Stomach (tissue), 9 donors: ENCODE data around the gene TADA3. TPM values are rescaled to one million over a fixed set of nuclear protein-coding genes. Genes with fewer than 3 reads are reported as not detected.

Experiments
- DNase-seq, 2 donors: peaks; one replicate each; pipeline versions ENCODE4 v3.0.0 to v3.0.0-alpha.2; 2013 to 2019
- H3K27ac ChIP-seq, 5 donors: fragments of 200-600 bp in 4 of 5; sonication (generic) in 4 of 5; one replicate each; pipeline ENCODE4 v1.5.1; 2013 to 2019; ENCODE audit warnings: mild to moderate bottlenecking in 1 of 5, moderate library complexity in 1 of 5
- H3K27me3 ChIP-seq, 3 donors: fragments of 200-600 bp; sonication (generic); one replicate each; pipeline ENCODE4 v1.5.1; 2017 to 2019; ENCODE audit warnings: mixed run types in 1 of 3
- H3K36me3 ChIP-seq, 4 donors: fragments of 200-600 bp; sonication (generic); 1 replicate in 3 of 4; 2 replicates in 1 of 4; pipeline ENCODE4 v1.5.1; 2016 to 2019
- H3K4me1 ChIP-seq, 4 donors: fragments of 200-600 bp; sonication (generic); one replicate each; pipeline ENCODE4 v1.5.1; 2016 to 2019
- H3K4me3 ChIP-seq, 4 donors: fragments of 200-600 bp; sonication (generic) in 3 of 4; one replicate each; pipeline ENCODE4 v1.5.1; 2016 to 2019; ENCODE audit warnings: mild to moderate bottlenecking in 1 of 4
- H3K9me3 ChIP-seq, 4 donors: fragments of 200-600 bp; sonication (generic); one replicate each; pipeline ENCODE4 v1.5.1; 2016 to 2019
- EP300 ChIP-seq: sonication (generic); formaldehyde crosslinking; IDR thresholded peaks from one replicate; pipeline ENCODE4 v1.6.1; 2017; ENCODE audit warnings: antibody characterized with exemption
- POLR2A ChIP-seq, 4 donors: fragments of 450-650 bp; IDR thresholded peaks; one replicate each; pipeline ENCODE4 v1.6.1; 2016; ENCODE audit warnings: antibody characterized with exemption in 4 of 4, control low read depth in 2 of 4, mild to moderate bottlenecking in 1 of 4, moderate library complexity in 1 of 4
- POLR2AphosphoS5 ChIP-seq, 3 donors: sonication (generic); formaldehyde crosslinking; IDR thresholded peaks; one replicate each; pipeline ENCODE4 v1.6.1; 2016; ENCODE audit warnings: antibody characterized with exemption in 3 of 3
- WGBS, 5 donors: extraction: QIAGEN DNeasy Blood & Tissue Kit in 3 of 5; methylation state at CpG; one replicate each; pipeline versions ENCODE4 v1.1.5 to v1.1.7; 2013 to 2018; 5-methylcytosine and 5-hydroxymethylcytosine counted together
- intact Hi-C: fragments of 100-400 bp; cut with DNase I; formaldehyde crosslinking; loops from one replicate; pipeline ENCODE4 v1.15.1; 2023; ENCODE audit warnings: low total_unique reads
- polyA plus RNA-seq, 3 donors: library from polyadenylated mRNA; stranded (reverse); fragments of 200-250 nt; gene quantifications; one replicate each; pipeline ENCODE4 v1.2.3, GENCODE V29; 2013
- total RNA-seq, 5 donors: library from RNA; depleted of rRNA; stranded (reverse); fragments of >200 nt; gene quantifications; one replicate each; pipeline versions ENCODE4 v1.1.0 to v1.2.3, GENCODE V29; 2014 to 2016
- TF ChIP-seq, protein P1 (sequence below), 7 experiments: fragments of 450-650 bp in 4 of 7; fragments of 200-600 bp in 3 of 7; sonication (generic) in 3 of 7; IDR thresholded peaks; one replicate each; pipeline ENCODE4 v1.5.1; 2016 to 2019; ENCODE audit warnings: antibody characterized with exemption in 7 of 7, control low read depth in 2 of 7, mild to moderate bottlenecking in 1 of 7
- donor health status: healthy with polysubstance abuse.
- donor health status: Bipolar disorder and iron deficiency.
- donor health status: healthy.

The TADA3 gene
- total and polyA plus RNA-seq, 8 donors, result 29.2 to 62.6 (median 40.8) TPM

DNA sequence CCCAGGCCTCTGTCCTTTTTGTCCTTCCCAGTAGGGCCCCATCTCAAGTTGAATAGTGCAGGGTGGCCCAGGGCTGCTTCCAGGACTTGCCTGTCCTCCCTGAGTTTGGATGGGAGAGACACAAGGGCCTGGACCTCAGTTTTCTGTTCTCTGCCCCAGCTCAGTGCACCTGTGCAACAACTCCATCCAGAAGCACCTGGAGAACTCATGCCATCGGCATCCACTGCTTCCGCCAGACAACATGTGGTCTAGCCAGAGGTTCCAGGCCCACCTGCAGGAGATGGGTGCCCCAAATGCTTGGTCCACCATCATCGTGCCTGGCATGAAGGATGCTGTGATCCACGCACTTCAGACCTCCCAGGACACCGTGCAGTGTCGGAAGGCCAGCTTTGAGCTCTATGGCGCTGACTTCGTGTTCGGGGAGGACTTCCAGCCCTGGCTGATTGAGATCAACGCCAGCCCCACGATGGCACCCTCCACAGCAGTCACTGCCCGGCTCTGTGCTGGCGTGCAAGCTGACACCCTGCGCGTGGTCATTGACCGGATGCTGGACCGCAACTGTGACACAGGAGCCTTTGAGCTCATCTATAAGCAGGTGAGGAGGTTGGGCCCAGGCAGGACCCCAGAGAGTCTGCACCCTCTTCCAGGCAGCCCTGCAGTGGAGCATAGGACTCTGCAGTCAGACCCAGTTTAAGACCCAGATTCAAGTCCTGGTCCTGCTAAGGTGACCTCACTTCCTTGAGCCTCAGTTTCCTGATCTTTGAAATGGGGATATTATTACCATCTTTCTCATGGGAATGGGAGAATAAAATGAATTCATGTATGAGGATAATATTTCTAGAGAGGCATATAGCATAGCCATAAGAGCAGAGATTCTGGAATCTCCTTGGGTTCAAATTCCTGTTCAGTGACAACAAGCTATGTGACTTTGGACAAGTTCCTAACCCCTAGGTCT lies 36.8 kb upstream of the TADA3 start:
- no peaks in the 10 kb centered on the region for H3K27me3 ChIP-seq
- H3K27ac ChIP-seq, result no peak overlapping the region
- no peak for DNase-seq
- peaks cover 0 to 4% (median 0%) of the 10 kb centered on the region in 4 donors for H3K4me1 ChIP-seq
- intact Hi-C loops, result no loop called here
- 96 to 100% (median 97%) methylated on average over 9 to 17 of the region's 17 CpGs for WGBS, 5 donors
- H3K36me3 ChIP-seq, result peaks cover 10 to 66% (median 59%) of the 10 kb centered on the region in 4 donors
- TF ChIP-seq EP300 (no peak), POLR2AphosphoS5 (IDR thresholded peaks at IDR 0.05) (no peak), POLR2A (IDR thresholded peaks at IDR 0.05) (no peak)
- TF ChIP-seq, protein P1, sequence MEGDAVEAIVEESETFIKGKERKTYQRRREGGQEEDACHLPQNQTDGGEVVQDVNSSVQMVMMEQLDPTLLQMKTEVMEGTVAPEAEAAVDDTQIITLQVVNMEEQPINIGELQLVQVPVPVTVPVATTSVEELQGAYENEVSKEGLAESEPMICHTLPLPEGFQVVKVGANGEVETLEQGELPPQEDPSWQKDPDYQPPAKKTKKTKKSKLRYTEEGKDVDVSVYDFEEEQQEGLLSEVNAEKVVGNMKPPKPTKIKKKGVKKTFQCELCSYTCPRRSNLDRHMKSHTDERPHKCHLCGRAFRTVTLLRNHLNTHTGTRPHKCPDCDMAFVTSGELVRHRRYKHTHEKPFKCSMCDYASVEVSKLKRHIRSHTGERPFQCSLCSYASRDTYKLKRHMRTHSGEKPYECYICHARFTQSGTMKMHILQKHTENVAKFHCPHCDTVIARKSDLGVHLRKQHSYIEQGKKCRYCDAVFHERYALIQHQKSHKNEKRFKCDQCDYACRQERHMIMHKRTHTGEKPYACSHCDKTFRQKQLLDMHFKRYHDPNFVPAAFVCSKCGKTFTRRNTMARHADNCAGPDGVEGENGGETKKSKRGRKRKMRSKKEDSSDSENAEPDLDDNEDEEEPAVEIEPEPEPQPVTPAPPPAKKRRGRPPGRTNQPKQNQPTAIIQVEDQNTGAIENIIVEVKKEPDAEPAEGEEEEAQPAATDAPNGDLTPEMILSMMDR (IDR thresholded peaks at IDR 0.05), result no peak
- H3K4me3 ChIP-seq, result no peak overlapping the region
- no peaks in the 10 kb centered on the region for H3K9me3 ChIP-seq

DNA sequence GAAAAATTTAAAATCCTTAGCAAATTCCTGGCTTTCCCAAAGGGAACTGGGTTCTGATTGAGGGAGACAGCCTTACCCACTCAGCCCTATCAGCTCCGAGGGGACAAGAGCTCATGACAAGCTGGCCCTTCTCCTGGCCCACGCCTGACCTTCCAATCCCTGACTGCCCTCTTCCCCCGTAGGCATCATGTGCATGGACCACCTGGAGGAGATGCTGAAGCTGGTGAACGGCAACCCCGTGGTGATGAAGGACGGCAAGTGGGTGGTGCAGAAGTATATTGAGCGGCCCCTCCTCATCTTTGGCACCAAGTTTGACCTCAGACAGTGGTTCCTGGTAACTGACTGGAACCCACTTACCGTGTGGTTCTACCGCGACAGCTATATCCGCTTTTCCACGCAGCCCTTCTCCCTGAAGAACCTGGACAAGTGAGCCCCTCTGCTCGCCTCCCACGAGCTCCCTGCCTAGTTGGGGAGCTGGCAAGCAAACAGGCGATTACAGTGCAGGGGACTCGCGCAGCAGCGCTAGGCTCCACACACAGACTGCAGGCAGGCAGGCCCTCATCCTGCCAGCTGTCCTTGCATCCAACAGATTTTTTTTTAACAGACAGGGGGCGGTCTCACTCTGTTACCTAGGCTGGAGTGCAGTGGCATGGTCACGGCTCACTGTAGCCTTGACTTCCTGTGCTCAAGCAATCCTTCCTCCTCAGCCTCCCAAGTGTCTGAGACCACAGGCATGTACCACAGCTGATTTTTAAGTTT lies 34.7 kb upstream of the TADA3 start:
- 76 to 84% (median 79%) methylated on average over 20 of the region's 20 CpGs for WGBS, 5 donors

DNA sequence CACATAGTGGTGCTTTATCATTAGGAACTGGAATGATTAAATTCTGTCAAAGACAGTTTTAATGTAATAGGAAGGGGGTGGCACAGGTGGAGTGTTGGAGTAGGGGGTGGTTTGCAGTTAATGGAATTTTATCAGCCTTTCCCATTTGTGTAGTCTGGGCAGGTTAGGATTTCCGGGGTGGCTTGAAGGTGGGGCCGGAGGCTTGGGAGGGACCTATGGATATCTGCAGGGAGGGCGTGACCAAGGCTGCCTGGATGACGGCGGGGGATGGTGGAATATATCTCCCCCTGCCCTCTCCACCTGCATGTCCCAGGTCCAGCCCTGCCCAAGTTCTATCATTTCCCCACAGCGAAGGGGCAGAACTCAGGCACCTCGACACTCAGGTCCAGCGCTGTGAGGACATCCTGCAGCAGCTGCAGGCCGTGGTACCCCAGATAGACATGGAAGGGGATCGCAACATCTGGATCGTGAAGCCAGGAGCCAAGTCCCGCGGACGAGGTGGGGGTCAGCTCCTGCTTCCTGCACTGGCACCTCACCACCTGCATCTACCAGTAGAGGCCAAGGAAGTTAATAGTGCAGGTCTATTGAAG lies 33.3 kb upstream of the TADA3 start:
- no peak overlapping the region for H3K4me3 ChIP-seq
- 39 to 67% (median 47%) methylated on average over 14 of the region's 14 CpGs for whole genome bisulfite sequencing, 5 donors
- peak in 1 of 2 donors; percentile 60 for DNase-seq
- TF ChIP-seq POLR2A (IDR thresholded peaks at IDR 0.05) (no peak), POLR2AphosphoS5 (IDR thresholded peaks at IDR 0.05) (no peak), EP300 (no peak)
- TF ChIP-seq, protein P1 (IDR thresholded peaks at IDR 0.05), result no peak
- no peaks in the 10 kb centered on the region for H3K9me3 ChIP-seq
- H3K4me1 ChIP-seq, result peaks cover 0 to 4% (median 0%) of the 10 kb centered on the region in 4 donors
- intact Hi-C loops, result no loop called here
- peaks cover 0 to 42% (median 31%) of the 10 kb centered on the region in 4 donors for H3K36me3 ChIP-seq
- no peaks in the 10 kb centered on the region for H3K27me3 ChIP-seq
- H3K27ac ChIP-seq, result no peak overlapping the region

More for the DNA sequence above, 34.7 kb upstream of the TADA3 start:
- peak in 1 of 2 donors; percentile 34 for DNase-seq
- intact Hi-C loops, result no loop called here
- H3K4me3 ChIP-seq, result no peak overlapping the region
- peaks cover 0 to 4% (median 0%) of the 10 kb centered on the region in 4 donors for H3K4me1 ChIP-seq
- H3K27me3 ChIP-seq, result no peaks in the 10 kb centered on the region
- peaks cover 0 to 46% (median 40%) of the 10 kb centered on the region in 4 donors for H3K36me3 ChIP-seq
- no peaks in the 10 kb centered on the region for H3K9me3 ChIP-seq
- no peak overlapping the region for H3K27ac ChIP-seq
- TF ChIP-seq EP300, result no peak
- TF ChIP-seq, protein P1 (IDR thresholded peaks at IDR 0.05), result peak in 1 of 7 experiments; percentile 15

DNA sequence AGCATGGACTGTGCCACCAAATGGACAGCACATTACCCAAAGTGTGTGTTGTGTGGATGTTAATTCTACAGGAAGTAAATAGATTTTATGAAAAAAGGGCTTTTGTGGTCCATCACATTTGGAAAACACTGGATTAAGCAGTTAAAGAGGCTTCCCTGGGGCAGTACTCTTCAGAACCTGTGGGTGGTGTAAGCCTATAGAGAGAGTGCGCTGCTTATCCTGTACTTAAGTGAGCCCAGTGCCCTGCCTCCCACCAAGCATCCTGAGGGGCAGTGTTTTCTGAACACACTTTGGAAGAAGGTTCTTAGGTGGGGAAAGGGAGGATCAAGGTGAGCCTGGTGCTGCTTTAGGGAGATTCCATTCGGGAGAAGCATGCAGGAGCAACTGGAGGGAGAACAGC lies 28.7 kb upstream of the TADA3 start:
- WGBS, 5 donors, result 53 to 80% (median 67%) methylated on average over 2 of the region's 2 CpGs
- Histone ChIP-seq H3K4me3 (no peak overlapping the region), H3K4me1 (peaks cover 0 to 4% (median 0%) of the 10 kb centered on the region in 4 donors), H3K9me3 (no peaks in the 10 kb centered on the region), H3K36me3 (peaks cover 0 to 40% (median 13%) of the 10 kb centered on the region in 4 donors), H3K27ac (no peak overlapping the region), H3K27me3 (no peaks in the 10 kb centered on the region)
- TF ChIP-seq, protein P1 (IDR thresholded peaks at IDR 0.05), result peak in 1 of 7 experiments; percentile 12
- TF ChIP-seq POLR2AphosphoS5 (IDR thresholded peaks at IDR 0.05), result no peak
- intact Hi-C loops, result no loop called here
- peak in 1 of 2 donors; percentile 23 for DNase-seq
